ENCODE measurements around the gene KIF26B. TPM values are rescaled to one million over a fixed set of nuclear protein-coding genes. Genes with fewer than 3 reads are reported as not detected.

The KIF26B gene
- polyA plus RNA-seq, 2 donors: 0.04 to 0.12 TPM

DNA sequence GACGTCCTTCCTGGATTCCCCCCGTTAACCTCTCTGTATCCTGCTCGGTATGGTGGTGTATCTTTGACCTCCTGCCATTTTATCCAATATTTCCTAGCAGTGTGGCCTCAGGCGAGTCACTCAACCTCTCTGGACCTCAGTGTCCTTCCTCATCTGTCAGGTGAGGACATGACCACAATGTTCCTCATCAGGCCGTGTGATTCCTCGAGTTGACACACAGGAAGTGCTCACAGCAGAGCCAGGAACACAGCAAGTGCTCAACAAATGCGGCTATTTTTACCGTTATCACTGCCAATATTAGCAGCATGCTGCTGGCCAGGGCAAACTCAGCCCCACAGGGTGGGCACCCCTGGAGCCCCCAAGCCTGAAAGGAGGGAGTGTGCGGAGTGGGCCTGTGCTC is 450.2 kb downstream of the KIF26B start:
- H3K4me1 ChIP-seq (ENCODE audit: control insufficient read depth in 2 of 2, insufficient read depth in 2 of 2, low read length in 1 of 2): peaks cover 3 to 8% of the 10 kb centered on the region in 2 donors
- H3K9me3 ChIP-seq (ENCODE audit: control insufficient read depth in 2 of 2, insufficient read depth in 1 of 2, low read depth in 1 of 2, low read length in 1 of 2): no peaks in the 10 kb centered on the region
- WGBS, 2 donors: 79 to 82% methylated on average over 9 of the region's 9 CpGs
- no peaks in the 10 kb centered on the region for H3K27me3 ChIP-seq (ENCODE audit: control insufficient read depth in 1 of 2, insufficient read depth in 2 of 2, low read length in 2 of 2)
- no peak overlapping the region for H3K27ac ChIP-seq (ENCODE audit: low read depth in 2 of 2, low read length in 1 of 2)
- H3K4me3 ChIP-seq (ENCODE audit: low read depth in 1 of 2, low read length in 2 of 2): no peak overlapping the region
- H3K36me3 ChIP-seq (ENCODE audit: control insufficient read depth in 2 of 2, insufficient read depth in 2 of 2, low read length in 1 of 2): no peaks in the 10 kb centered on the region

DNA sequence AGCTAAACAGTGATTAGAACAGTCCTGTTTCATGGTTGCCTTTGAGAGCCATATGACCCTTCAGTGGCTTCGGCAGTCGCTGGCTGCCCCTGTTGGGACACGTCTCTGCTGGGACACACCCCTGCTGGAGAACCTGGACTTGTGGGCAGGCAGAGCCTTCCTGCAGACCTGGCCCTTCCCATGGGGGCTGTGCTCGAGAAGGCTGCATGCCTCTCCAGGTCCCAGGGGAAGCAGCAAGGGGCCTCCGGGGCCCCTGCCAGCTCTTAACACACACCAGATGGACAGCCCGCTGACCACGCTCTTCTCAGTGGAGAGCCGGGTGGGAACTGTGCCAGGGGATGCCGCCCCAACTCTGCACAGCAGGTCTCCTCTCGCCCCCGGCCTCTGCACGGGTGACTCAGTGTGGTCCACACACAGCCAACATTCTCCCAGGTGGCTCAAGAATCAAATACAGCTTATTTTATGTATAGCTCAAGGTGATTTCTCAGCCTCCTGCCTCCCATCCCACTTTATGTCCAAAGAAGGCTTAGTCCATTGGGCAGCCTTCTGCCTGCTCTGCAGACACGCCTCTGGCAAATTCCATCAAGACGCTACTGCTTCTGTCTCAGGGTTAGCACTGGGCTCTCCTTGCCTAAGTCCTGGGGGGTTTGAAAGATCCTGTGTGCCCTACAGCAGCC is 450.8 kb downstream of the KIF26B start:
- no peak overlapping the region for H3K4me3 ChIP-seq (ENCODE audit: low read depth in 1 of 2, low read length in 2 of 2)
- no peak overlapping the region for H3K27ac ChIP-seq (ENCODE audit: low read depth in 2 of 2, low read length in 1 of 2)
- H3K36me3 ChIP-seq (ENCODE audit: control insufficient read depth in 2 of 2, insufficient read depth in 2 of 2, low read length in 1 of 2): no peaks in the 10 kb centered on the region
- H3K27me3 ChIP-seq (ENCODE audit: control insufficient read depth in 1 of 2, insufficient read depth in 2 of 2, low read length in 2 of 2): no peaks in the 10 kb centered on the region
- peaks cover 3 to 8% of the 10 kb centered on the region in 2 donors for H3K4me1 ChIP-seq (ENCODE audit: control insufficient read depth in 2 of 2, insufficient read depth in 2 of 2, low read length in 1 of 2)
- 30 to 56% methylated on average over 14 of the region's 14 CpGs for WGBS, 2 donors
- no peaks in the 10 kb centered on the region for H3K9me3 ChIP-seq (ENCODE audit: control insufficient read depth in 2 of 2, insufficient read depth in 1 of 2, low read depth in 1 of 2, low read length in 1 of 2)

DNA sequence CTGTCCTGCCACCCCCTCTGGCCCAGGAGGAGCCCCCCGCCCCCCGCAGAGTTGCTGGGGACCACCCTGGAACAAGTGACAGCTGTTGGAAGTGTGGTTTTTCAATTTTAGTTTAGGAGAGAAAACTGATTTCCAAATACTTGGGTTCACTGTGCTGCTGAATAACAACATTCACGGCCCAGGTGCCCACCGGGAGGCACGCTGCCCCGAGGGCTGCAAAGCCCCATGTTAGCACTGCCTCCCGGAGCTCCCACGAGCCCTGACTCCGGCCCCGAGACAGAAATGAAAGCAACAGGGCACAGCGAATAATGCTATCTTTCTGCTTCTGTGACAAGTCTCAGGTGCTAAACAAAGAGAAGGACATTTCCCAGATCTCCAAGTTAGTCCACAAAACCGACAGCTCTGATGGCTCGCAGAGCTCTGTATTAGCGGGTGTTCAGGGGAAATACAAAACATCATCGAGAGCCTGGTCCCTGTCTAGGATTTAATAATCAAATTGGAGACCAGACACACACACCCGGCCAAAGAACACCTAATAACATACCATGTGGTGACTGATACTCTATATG is 451.5 kb downstream of the KIF26B start:
- Histone ChIP-seq H3K9me3 (ENCODE audit: control insufficient read depth in 2 of 2, insufficient read depth in 1 of 2, low read depth in 1 of 2, low read length in 1 of 2) (no peaks in the 10 kb centered on the region), H3K27me3 (ENCODE audit: control insufficient read depth in 1 of 2, insufficient read depth in 2 of 2, low read length in 2 of 2) (no peaks in the 10 kb centered on the region), H3K27ac (ENCODE audit: low read depth in 2 of 2, low read length in 1 of 2) (no peak overlapping the region), H3K4me3 (ENCODE audit: low read depth in 1 of 2, low read length in 2 of 2) (no peak overlapping the region), H3K36me3 (ENCODE audit: control insufficient read depth in 2 of 2, insufficient read depth in 2 of 2, low read length in 1 of 2) (no peaks in the 10 kb centered on the region), H3K4me1 (ENCODE audit: control insufficient read depth in 2 of 2, insufficient read depth in 2 of 2, low read length in 1 of 2) (peaks cover 3 to 8% of the 10 kb centered on the region in 2 donors)
- WGBS, 2 donors: 78 to 80% methylated on average over 16 of the region's 16 CpGs

DNA sequence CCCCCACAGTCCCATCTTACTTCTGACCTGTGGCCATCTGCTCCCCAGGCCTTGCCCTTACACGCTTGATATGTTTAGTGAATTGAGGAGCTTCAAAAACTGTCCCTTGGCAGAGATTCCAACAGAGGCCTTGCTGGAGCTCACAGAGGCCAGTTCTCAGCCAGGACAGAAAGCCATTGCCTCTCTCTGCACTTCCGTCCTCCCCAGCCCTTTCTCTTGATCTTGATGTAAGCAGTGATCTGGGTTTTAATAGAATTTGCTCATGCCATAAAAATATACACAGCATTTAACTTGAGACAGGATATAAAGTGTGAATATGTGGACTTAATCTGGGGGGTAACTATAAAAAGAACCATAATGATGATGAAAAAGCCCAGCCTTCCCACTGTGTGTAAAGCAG is 453.5 kb downstream of the KIF26B start:
- H3K27ac ChIP-seq (ENCODE audit: low read depth in 2 of 2, low read length in 1 of 2): no peak overlapping the region

DNA sequence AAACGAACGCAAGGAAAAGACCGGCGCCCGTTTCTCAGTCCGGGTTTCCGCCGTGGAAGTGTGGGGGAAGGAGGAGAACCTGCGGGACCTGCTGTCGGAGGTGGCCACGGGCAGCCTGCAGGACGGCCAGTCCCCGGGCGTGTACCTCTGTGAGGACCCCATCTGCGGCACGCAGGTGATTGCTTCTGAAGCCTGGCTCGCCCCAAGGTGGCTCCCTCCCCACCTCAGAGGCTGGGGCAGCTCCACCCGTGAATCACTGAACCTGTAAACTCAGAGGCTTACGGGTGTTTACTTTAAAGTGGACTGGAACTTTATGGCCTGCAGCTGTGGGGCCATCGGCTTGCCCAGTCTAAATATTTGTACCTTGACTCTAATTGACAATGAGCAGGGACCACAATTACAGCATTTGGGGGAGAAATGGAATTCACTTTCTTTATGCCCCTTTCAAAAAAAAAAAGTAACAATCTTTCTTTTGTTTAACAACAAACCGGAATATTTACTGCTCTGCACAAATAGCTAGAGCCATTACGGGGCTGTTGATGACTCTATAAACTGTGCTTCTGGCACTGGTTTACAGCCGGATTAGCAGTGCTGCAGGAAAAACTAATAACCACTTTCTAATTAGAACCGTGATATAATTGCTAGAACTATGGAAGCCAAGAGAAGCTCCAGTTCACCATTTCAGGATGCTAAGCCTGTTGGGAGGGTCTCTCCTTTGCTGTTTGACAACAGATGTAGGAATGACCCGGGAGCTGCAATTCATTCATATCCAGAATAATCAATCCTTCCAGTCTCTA is 454.8 kb downstream of the KIF26B start:
- Histone ChIP-seq H3K9me3 (ENCODE audit: control insufficient read depth in 2 of 2, insufficient read depth in 1 of 2, low read depth in 1 of 2, low read length in 1 of 2) (no peaks in the 10 kb centered on the region), H3K4me1 (ENCODE audit: control insufficient read depth in 2 of 2, insufficient read depth in 2 of 2, low read length in 1 of 2) (peaks cover 3 to 8% of the 10 kb centered on the region in 2 donors), H3K27me3 (ENCODE audit: control insufficient read depth in 1 of 2, insufficient read depth in 2 of 2, low read length in 2 of 2) (no peaks in the 10 kb centered on the region), H3K4me3 (ENCODE audit: low read depth in 1 of 2, low read length in 2 of 2) (no peak overlapping the region), H3K36me3 (ENCODE audit: control insufficient read depth in 2 of 2, insufficient read depth in 2 of 2, low read length in 1 of 2) (no peaks in the 10 kb centered on the region), H3K27ac (ENCODE audit: low read depth in 2 of 2, low read length in 1 of 2) (no peak overlapping the region)
- 71 to 89% methylated on average over 25 of the region's 25 CpGs for WGBS, 2 donors

More for the DNA sequence above, 453.5 kb downstream of the KIF26B start:
- peaks cover 3 to 8% of the 10 kb centered on the region in 2 donors for H3K4me1 ChIP-seq (ENCODE audit: control insufficient read depth in 2 of 2, insufficient read depth in 2 of 2, low read length in 1 of 2)
- H3K36me3 ChIP-seq (ENCODE audit: control insufficient read depth in 2 of 2, insufficient read depth in 2 of 2, low read length in 1 of 2): no peaks in the 10 kb centered on the region
- no peak overlapping the region for H3K4me3 ChIP-seq (ENCODE audit: low read depth in 1 of 2, low read length in 2 of 2)
- H3K9me3 ChIP-seq (ENCODE audit: control insufficient read depth in 2 of 2, insufficient read depth in 1 of 2, low read depth in 1 of 2, low read length in 1 of 2): no peaks in the 10 kb centered on the region
- no peaks in the 10 kb centered on the region for H3K27me3 ChIP-seq (ENCODE audit: control insufficient read depth in 1 of 2, insufficient read depth in 2 of 2, low read length in 2 of 2)
- WGBS, 2 donors: 76% methylated on average over 2 of the region's 2 CpGs

DNA sequence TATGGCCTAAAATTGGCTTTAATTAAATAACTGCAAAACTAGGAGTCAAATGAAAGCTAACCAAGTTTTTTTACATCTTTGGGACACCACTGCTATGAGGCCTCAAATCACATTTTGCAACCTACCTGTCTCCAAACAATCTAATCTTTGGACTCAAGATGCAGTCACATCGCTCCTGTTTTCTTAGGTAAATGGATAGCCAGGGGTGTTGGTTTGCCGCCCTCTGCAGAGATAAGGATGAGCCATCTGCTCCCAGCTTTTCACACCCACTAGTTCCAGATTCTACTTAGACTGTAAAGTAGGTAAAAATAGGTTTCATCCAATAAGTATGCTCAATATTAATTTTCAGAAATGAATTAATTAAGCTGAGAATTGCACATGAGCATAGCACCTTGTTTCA is 456.5 kb downstream of the KIF26B start:
- no peaks in the 10 kb centered on the region for H3K36me3 ChIP-seq (ENCODE audit: control insufficient read depth in 2 of 2, insufficient read depth in 2 of 2, low read length in 1 of 2)
- H3K4me1 ChIP-seq (ENCODE audit: control insufficient read depth in 2 of 2, insufficient read depth in 2 of 2, low read length in 1 of 2): no peaks in the 10 kb centered on the region
- no peak overlapping the region for H3K27ac ChIP-seq (ENCODE audit: low read depth in 2 of 2, low read length in 1 of 2)
- H3K4me3 ChIP-seq (ENCODE audit: low read depth in 1 of 2, low read length in 2 of 2): no peak overlapping the region
- 96% methylated on average over 2 of the region's 2 CpGs for WGBS, 2 donors
- H3K27me3 ChIP-seq (ENCODE audit: control insufficient read depth in 1 of 2, insufficient read depth in 2 of 2, low read length in 2 of 2): no peaks in the 10 kb centered on the region
- H3K9me3 ChIP-seq (ENCODE audit: control insufficient read depth in 2 of 2, insufficient read depth in 1 of 2, low read depth in 1 of 2, low read length in 1 of 2): no peaks in the 10 kb centered on the region

DNA sequence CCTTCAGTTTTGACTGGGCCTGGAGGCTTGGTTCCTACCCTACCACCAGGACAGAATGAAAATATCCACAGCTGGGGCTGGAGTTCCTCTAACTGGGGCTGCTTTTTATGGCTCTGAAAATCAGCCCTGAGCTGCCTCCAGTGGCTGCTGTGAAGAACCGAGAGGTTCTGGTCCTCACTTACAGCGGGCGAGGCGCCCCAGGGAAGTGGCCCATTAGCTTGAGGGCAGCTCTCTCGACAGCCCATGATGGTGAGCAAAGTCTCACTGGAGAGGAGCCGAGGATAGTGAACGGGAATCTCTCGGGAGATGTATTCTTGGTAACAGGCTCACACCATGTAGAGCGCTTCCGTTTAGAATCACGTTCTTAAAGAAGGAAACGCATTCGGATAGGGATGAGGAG is 459.7 kb downstream of the KIF26B start:
- Histone ChIP-seq H3K9me3 (ENCODE audit: control insufficient read depth in 2 of 2, insufficient read depth in 1 of 2, low read depth in 1 of 2, low read length in 1 of 2) (no peaks in the 10 kb centered on the region), H3K36me3 (ENCODE audit: control insufficient read depth in 2 of 2, insufficient read depth in 2 of 2, low read length in 1 of 2) (no peaks in the 10 kb centered on the region), H3K4me1 (ENCODE audit: control insufficient read depth in 2 of 2, insufficient read depth in 2 of 2, low read length in 1 of 2) (no peaks in the 10 kb centered on the region), H3K27ac (ENCODE audit: low read depth in 2 of 2, low read length in 1 of 2) (no peak overlapping the region), H3K27me3 (ENCODE audit: control insufficient read depth in 1 of 2, insufficient read depth in 2 of 2, low read length in 2 of 2) (no peaks in the 10 kb centered on the region), H3K4me3 (ENCODE audit: low read depth in 1 of 2, low read length in 2 of 2) (no peak overlapping the region)
- WGBS, 2 donors: 87% methylated on average over 13 of the region's 13 CpGs

DNA sequence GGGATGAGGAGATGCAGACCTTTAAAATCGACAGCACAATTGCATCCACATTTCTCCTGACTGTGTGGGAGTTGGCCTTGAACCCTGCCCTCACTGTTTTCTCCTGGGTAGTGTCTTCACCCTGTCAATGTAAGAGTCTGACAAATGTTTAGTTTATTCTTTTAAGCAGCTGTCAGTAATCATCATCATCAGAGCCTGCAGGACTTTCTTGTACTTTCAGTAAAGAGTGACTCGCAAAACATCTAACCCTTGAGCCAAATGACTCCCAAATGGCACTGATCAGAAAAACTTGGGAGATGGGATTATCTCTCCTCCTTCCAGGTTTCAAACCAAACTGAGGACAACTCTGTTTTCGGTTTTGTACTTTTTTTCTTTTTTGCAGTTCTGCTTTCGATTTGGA is 460.2 kb downstream of the KIF26B start:
- H3K27ac ChIP-seq (ENCODE audit: low read depth in 2 of 2, low read length in 1 of 2): no peak overlapping the region
- WGBS, 2 donors: 62 to 71% methylated on average over 4 of the region's 4 CpGs

DNA sequence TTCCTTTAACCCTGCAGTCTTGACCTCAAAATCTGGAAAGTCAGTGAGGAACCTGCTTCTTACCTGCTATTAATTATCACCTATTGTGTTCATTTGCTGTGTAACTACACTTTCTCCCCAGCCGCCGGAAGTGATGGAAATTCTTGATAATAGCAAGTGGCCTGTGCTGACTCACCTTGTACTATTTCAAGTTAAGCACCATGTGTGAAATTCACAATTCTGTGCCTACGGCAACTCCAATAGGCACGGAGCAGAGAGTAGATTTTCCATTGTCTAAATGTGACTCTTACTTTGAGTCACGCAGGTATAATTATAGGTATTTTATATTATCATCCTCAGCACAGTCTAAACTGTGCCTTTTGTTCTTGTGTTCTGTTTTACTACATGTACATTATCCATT is 466.8 kb downstream of the KIF26B start:
- no peak overlapping the region for H3K4me3 ChIP-seq (ENCODE audit: low read depth in 1 of 2, low read length in 2 of 2)
- no peaks in the 10 kb centered on the region for H3K4me1 ChIP-seq (ENCODE audit: control insufficient read depth in 2 of 2, insufficient read depth in 2 of 2, low read length in 1 of 2)
- 54 to 64% methylated on average over 5 of the region's 5 CpGs for WGBS, 2 donors
- H3K9me3 ChIP-seq (ENCODE audit: control insufficient read depth in 2 of 2, insufficient read depth in 1 of 2, low read depth in 1 of 2, low read length in 1 of 2): no peaks in the 10 kb centered on the region
- no peaks in the 10 kb centered on the region for H3K36me3 ChIP-seq (ENCODE audit: control insufficient read depth in 2 of 2, insufficient read depth in 2 of 2, low read length in 1 of 2)
- no peaks in the 10 kb centered on the region for H3K27me3 ChIP-seq (ENCODE audit: control insufficient read depth in 1 of 2, insufficient read depth in 2 of 2, low read length in 2 of 2)
- no peak overlapping the region for H3K27ac ChIP-seq (ENCODE audit: low read depth in 2 of 2, low read length in 1 of 2)

More for the DNA sequence above, 460.2 kb downstream of the KIF26B start:
- Histone ChIP-seq H3K4me1 (ENCODE audit: control insufficient read depth in 2 of 2, insufficient read depth in 2 of 2, low read length in 1 of 2) (no peaks in the 10 kb centered on the region), H3K4me3 (ENCODE audit: low read depth in 1 of 2, low read length in 2 of 2) (no peak overlapping the region), H3K36me3 (ENCODE audit: control insufficient read depth in 2 of 2, insufficient read depth in 2 of 2, low read length in 1 of 2) (no peaks in the 10 kb centered on the region), H3K9me3 (ENCODE audit: control insufficient read depth in 2 of 2, insufficient read depth in 1 of 2, low read depth in 1 of 2, low read length in 1 of 2) (no peaks in the 10 kb centered on the region), H3K27me3 (ENCODE audit: control insufficient read depth in 1 of 2, insufficient read depth in 2 of 2, low read length in 2 of 2) (no peaks in the 10 kb centered on the region)
